Measurements from ENCODE around the gene TNFRSF14. TPM values are rescaled to one million over a fixed set of nuclear protein-coding genes. Genes with fewer than 3 reads are reported as not detected.
"Not testable (repeated sequence)": the region's sequence is repeated elsewhere in the genome, so short reads cannot be mapped to it uniquely, and the experiment has no call there.

The TNFRSF14 gene
- total RNA-seq, 1 donor from 2014 or later: 155 TPM

- DNase-seq: peak; percentile 59
Measured at GRCh38 chr1:2554621-2555387, 1.4 kb upstream of the TNFRSF14 start.

GRCh38 chr1:2555634-2556276 lies 416 bp upstream of the TNFRSF14 start:
- DNase-seq: peak; percentile 78

- DNase-seq: no peak
Measured at GRCh38 chr1:2556678-2557481, 709 bp downstream of the TNFRSF14 start.

- DNase-seq: no peak
Measured at GRCh38 chr1:2557482-2558400, 1.6 kb downstream of the TNFRSF14 start.

GRCh38 chr1:2558420-2558819 lies 2.2 kb downstream of the TNFRSF14 start:
- DNase-seq: no peak

- DNase-seq: no peak
Measured at GRCh38 chr1:2558861-2559260, 2.7 kb downstream of the TNFRSF14 start.

GRCh38 chr1:2559509-2560298 lies 3.5 kb downstream of the TNFRSF14 start:
- DNase-seq: no peak

GRCh38 chr1:2560299-2561073 lies 4.3 kb downstream of the TNFRSF14 start:
- DNase-seq: no peak

GRCh38 chr1:2561446-2561845 lies 5.3 kb downstream of the TNFRSF14 start:
- DNase-seq: no peak

GRCh38 chr1:2561898-2562895 lies 6.0 kb downstream of the TNFRSF14 start:
- DNase-seq: no peak

- DNase-seq: no peak
Measured at GRCh38 chr1:2563205-2563604, 7.0 kb downstream of the TNFRSF14 start.

GRCh38 chr1:2564006-2564814 lies 8.0 kb downstream of the TNFRSF14 start:
- no peak for DNase-seq

GRCh38 chr1:2564815-2565374 lies 8.7 kb downstream of the TNFRSF14 start:
- no peak for DNase-seq

GRCh38 chr1:2566101-2567045 lies 10.2 kb downstream of the TNFRSF14 start:
- DNase-seq: no peak

GRCh38 chr1:2567083-2567679 lies 11.0 kb downstream of the TNFRSF14 start:
- DNase-seq: no peak

GRCh38 chr1:2568187-2568816 lies 12.1 kb downstream of the TNFRSF14 start:
- DNase-seq: not testable (repeated sequence)

Measured in dermis blood vessel endothelial cell (primary cell).